Germinal center (tissue), 1 donor: ENCODE measurements around the gene RAB1B.
"Not testable (repeated sequence)": the region's sequence is repeated elsewhere in the genome, so short reads cannot be mapped to it uniquely, and the experiment has no call there.

Source experiments
- DNase-seq: peaks from one replicate; pipeline ENCODE4 v3.0.0; 2012; ENCODE audit warnings: mixed read lengths, low spot score

RAB1B gene

GRCh38 chr11:66239998-66240780 lies 28.2 kb upstream of the RAB1B start:
- DNase-seq, result no peak

DNA sequence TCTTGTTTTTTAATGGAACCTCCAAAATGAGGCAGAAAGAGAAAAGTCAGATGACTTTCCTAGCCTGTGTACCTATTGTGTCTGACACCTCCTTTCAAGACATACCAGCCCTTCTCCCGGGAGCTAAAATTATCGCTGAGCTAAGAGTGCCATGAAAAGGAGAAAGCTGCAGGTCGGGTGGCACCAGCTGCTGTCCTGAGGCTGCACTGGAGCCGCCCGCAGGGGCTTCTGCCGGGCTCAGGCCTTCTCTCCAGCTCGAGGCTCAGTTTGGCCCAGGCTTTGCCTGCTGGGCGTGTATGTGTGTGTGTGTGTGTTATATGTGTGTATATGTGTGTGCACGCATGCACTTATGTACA lies 27.7 kb upstream of the RAB1B start:
- no peak for DNase-seq

DNA sequence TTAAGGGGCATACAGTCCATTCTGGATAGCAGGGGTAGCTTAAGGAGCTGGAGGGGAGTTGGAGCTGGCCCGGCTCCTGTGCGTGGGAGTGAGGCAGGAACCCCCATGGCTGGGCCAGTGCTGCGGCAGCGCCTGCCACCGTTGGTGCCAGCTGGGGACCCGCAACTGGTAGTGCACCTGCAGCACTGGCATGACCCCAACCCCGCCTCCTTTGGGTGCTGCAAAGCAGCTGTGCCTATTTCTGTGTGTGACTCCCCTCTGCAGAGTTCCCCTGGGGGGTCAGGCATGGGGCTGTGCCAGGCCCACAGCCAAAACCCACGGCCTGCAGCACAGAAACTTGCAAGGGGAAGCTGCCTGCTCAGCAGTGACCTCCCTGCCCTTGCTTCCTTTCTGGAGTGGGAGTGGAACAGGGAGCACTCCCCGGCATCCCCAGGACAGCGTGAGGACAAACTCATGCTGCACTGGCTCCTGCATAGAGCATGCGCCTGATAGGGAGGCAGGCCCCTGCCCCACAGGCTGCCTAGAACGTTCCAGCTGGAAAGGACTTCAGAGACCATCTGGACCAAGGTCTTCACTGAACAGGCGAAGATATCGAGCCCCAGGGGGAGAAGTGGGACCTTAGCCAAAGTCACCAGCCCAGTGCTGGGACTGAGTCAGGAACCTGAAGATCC lies 26.2 kb upstream of the RAB1B start:
- DNase-seq, result no peak

GRCh38 chr11:66243782-66244535 lies 24.5 kb upstream of the RAB1B start:
- no peak for DNase-seq

- no peak for DNase-seq
Observed at GRCh38 chr11:66247295-66247694, 21.1 kb upstream of the RAB1B start.

- no peak for DNase-seq
Observed at GRCh38 chr11:66247801-66248200, 20.6 kb upstream of the RAB1B start.

DNA sequence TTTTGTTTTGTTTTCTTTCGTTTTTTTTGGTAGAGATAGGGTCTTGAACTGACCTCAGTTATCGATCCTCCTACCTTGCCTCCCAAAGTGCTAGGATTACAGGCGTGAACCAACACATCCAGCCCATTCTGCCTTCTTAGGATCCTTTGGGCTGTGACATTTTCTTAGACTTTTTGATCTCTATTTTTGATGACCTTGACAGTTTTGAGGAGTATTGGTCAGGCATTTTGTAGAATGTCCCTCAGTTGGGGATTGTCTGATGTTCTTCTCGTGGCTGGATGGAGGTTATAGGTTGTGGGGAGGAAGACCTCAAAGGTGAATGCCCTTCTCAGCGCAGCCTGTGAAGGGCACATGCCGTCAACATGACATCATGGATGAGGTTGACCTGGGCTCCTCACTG lies 19.5 kb upstream of the RAB1B start:
- DNase-seq, result no peak

DNA sequence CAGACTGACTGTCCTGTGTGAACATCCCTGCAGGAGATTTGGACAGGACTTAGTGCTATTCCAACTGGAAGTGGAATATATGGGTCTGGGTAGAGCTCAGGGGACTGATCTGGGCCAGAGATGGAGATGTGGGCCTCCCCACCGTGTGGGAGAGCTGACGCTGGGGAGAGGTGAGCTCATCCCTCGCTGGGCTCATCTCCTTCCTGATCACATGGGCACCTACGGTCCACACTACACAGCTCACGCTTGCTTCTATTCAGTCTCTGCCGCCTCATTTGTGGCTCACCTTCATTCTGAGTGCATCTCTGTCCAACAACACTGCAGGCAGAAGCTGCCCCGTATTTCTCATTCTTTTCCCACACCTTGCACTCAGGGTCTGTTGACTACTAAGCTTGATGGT lies 16.6 kb upstream of the RAB1B start:
- no peak for DNase-seq

DNA sequence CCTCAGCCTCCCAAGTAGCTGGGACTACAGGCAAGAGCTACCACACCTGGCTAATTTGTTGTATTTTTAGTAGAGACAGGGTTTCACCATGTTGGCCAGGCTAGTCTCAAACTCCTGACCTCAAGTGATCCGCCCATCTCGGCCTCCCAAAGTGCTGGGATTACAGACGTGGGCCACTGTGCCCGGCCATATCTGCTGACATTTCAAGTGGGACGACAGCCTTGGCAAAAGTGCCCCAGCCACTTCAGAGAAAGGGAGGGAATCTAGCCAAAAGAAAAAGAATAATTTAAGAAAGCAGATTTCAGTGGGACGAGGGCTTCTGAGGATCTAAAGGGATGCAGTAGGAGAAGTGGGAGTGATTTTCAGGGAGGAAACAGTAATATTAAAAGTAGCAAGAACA lies 15.4 kb upstream of the RAB1B start:
- DNase-seq, result not testable (repeated sequence)

DNA sequence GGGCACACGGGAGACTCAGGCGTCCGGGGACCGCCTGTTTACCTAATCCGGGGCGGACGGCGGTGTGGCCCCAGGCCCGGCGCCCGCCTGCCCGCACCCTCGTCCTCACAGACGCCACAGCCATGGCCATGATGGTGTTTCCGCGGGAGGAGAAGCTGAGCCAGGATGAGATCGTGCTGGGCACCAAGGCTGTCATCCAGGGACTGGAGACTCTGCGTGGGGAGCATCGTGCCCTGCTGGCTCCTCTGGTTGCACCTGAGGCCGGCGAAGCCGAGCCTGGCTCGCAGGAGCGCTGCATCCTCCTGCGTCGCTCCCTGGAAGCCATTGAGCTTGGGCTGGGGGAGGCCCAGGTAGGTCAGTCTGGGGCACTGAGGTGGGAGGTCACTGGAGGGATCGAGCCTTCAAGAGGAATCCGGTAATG lies 10.0 kb upstream of the RAB1B start:
- no peak for DNase-seq

DNA sequence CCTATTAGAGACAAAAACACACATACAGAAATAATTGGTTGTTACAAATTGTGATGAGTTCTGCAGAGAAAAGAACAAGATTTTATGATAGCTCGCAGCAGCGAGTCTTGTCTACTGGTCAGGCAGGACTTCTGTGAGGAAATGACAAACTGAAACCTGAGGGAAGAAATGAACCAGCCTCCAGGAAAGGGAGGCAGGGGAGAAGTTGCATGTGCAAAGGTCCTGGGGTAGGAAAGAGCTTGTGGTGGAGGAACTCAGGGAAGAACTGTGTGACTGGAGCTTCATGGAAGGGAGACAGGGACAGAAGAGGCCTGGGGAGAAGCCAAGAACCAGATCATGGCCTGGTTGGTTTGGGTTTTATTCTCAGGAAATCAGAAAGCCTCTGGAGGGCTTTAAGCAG lies 9.2 kb upstream of the RAB1B start:
- no peak for DNase-seq

GRCh38 chr11:66259956-66260355 lies 8.5 kb upstream of the RAB1B start:
- no peak for DNase-seq

GRCh38 chr11:66261578-66261977 lies 6.9 kb upstream of the RAB1B start:
- DNase-seq, result no peak

DNA sequence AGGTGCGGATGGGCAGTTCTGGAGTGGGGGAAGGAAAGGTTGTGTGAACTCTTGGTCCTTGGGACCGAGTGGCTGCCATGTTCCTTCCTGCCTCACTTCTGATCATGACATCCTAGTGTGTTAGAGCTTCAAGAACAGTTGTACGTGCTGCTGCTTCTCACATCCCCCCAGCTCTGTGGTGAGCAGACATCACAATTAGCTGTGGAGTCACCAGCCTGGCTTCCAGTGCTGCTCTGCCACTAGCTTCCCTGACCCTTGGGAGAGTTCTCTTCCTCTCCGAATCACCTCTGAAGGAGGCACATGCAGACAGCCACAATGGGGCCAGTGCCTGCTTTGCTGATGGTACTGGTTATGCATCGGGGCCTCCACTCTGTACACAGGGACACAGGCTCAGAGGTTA lies 6.2 kb upstream of the RAB1B start:
- DNase-seq, result no peak

- no peak for DNase-seq
Observed at GRCh38 chr11:66262696-66263095, 5.7 kb upstream of the RAB1B start.

- DNase-seq, result no peak
Observed at GRCh38 chr11:66263231-66263630, 5.2 kb upstream of the RAB1B start.

- DNase-seq, result no peak
Observed at GRCh38 chr11:66263785-66264184, 4.7 kb upstream of the RAB1B start.

DNA sequence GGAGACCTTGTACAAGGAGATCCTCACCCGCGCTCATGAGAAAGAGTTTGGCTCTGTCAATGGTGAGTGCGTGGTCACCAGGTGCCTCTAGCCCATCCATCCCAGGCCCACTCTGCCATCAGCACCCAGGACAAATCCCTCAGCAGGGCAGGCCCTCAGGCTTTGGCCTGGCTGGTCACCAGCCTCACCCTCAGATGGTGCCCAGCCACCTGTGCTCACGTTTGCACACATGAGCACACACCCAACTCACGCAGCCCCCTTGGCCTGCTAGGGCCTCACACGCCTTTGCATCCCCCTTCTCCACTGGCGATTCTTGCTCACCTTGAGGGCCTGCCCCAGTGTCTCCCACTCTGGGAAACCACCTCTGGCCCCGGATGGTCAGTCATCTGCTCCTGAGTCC lies 4.1 kb upstream of the RAB1B start:
- no peak for DNase-seq

- DNase-seq, result no peak
Observed at GRCh38 chr11:66264914-66265313, 3.5 kb upstream of the RAB1B start.

GRCh38 chr11:66265531-66266377 lies 2.7 kb upstream of the RAB1B start:
- DNase-seq, result no peak

DNA sequence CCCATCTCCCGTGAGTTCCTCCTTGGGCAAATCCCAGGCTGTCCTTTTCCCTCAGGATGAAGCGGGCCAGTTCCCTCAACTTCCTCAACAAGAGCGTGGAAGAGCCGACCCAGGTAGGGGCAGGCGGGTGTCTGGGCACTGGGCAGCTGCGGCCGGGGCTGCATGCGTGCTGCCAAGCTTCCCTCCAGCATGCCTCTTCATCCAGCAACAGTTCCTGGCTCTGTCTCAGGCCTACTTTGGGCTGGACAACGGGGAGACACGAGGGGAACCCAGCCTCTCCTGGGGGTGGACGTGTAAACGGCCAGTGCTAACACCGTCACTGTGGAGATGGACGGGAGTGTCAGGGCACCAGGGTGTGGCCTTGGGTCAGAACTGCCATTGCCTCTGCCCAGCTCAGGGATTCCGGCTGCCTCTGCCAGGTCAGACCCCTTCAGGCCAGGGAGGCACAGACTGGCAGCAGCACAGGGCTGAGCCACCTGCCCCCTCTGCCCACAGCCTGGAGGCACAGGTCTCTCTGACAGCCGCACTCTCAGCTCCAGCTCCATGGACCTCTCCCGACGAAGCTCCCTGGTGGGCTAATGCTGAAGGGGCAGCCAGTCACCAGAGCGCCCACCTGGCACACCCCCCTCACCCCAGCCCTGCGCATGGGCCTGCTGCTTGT lies 1.9 kb upstream of the RAB1B start:
- no peak for DNase-seq

DNA sequence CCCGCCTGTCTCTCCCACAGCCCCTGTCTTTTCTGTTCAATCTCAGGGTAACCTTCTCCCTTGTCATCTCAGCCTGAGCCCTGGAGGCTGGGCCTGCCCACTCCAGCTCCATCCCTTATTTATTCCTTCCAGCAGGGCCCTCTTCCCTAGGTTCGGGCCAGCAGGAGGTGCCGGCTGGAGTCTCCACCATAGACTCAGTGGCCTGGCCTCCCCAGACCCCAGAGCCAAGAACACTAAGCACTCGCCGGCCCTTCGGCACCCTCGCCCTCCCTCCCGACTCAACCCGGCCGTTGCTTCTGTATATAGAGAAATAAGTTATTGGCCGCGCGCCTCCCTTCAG lies 1.4 kb upstream of the RAB1B start:
- DNase-seq, result no peak
